ENCODE data around the gene PDE7B.

The PDE7B gene

GRCh38 chr6:136033416-136033815 lies 181.9 kb downstream of the PDE7B start:
- Histone ChIP-seq H3K18ac (ENCODE audit: low read length) (no peak overlapping the region), H2BK120ac (ENCODE audit: low read depth, low read length) (no peak overlapping the region), H3K27ac (ENCODE audit: low read depth, low read length) (no peak overlapping the region), H4K8ac (ENCODE audit: low read depth, low read length) (no peak overlapping the region), H3K27me3 (ENCODE audit: insufficient read depth, low read length, poor library complexity) (no peaks in the 10 kb centered on the region), H3K4ac (ENCODE audit: low read depth, low read length) (no peak overlapping the region), H3K36me3 (ENCODE audit: control insufficient read depth, insufficient read depth, low read length) (no peaks in the 10 kb centered on the region), H3K79me1 (ENCODE audit: low read length) (no peaks in the 10 kb centered on the region), H3K9ac (ENCODE audit: low read length) (no peak overlapping the region), H3K4me3 (ENCODE audit: low read length) (no peak overlapping the region), H3K23ac (ENCODE audit: low read length) (no peak overlapping the region), H2BK5ac (ENCODE audit: low read length) (no peak overlapping the region), H3K56ac (ENCODE audit: low read length) (no peak overlapping the region), H2AK5ac (ENCODE audit: low read length) (no peak overlapping the region), H4K5ac (ENCODE audit: low read length) (no peak overlapping the region), H3K79me2 (ENCODE audit: control insufficient read depth, insufficient read depth, low read length) (no peaks in the 10 kb centered on the region), H3K4me1 (ENCODE audit: control insufficient read depth, low read depth, low read length) (peaks cover 2% of the 10 kb centered on the region), H2BK15ac (replicated peaks; ENCODE audit: low read depth) (no peak overlapping the region), H3K4me2 (ENCODE audit: low read length) (no peak overlapping the region)
- WGBS (ENCODE audit: extremely low coverage, insufficient coverage, low lambda C conversion rate) = no CpG with 5 or more reads among the region's 4 CpGs
- no peak for DNase-seq

- DNase-seq = no peak
- WGBS (ENCODE audit: extremely low coverage, insufficient coverage, low lambda C conversion rate) = no CpG with 5 or more reads among the region's 2 CpGs
- H4K5ac ChIP-seq (ENCODE audit: low read length) = no peak overlapping the region
- no peak overlapping the region for H3K4ac ChIP-seq (ENCODE audit: low read depth, low read length)
- H2BK120ac ChIP-seq (ENCODE audit: low read depth, low read length) = no peak overlapping the region
- H3K79me2 ChIP-seq (ENCODE audit: control insufficient read depth, insufficient read depth, low read length) = no peaks in the 10 kb centered on the region
- H3K36me3 ChIP-seq (ENCODE audit: control insufficient read depth, insufficient read depth, low read length) = no peaks in the 10 kb centered on the region
- H2BK15ac ChIP-seq (replicated peaks; ENCODE audit: low read depth) = no peak overlapping the region
- H3K9ac ChIP-seq (ENCODE audit: low read length) = no peak overlapping the region
- H3K23ac ChIP-seq (ENCODE audit: low read length) = no peak overlapping the region
- no peak overlapping the region for H3K4me3 ChIP-seq (ENCODE audit: low read length)
- H3K18ac ChIP-seq (ENCODE audit: low read length) = no peak overlapping the region
- no peaks in the 10 kb centered on the region for H3K79me1 ChIP-seq (ENCODE audit: low read length)
- no peak overlapping the region for H3K56ac ChIP-seq (ENCODE audit: low read length)
- H3K27ac ChIP-seq (ENCODE audit: low read depth, low read length) = no peak overlapping the region
- no peak overlapping the region for H3K4me2 ChIP-seq (ENCODE audit: low read length)
- H4K8ac ChIP-seq (ENCODE audit: low read depth, low read length) = no peak overlapping the region
- no peak overlapping the region for H2AK5ac ChIP-seq (ENCODE audit: low read length)
- H3K27me3 ChIP-seq (ENCODE audit: insufficient read depth, low read length, poor library complexity) = no peaks in the 10 kb centered on the region
- H3K4me1 ChIP-seq (ENCODE audit: control insufficient read depth, low read depth, low read length) = peaks cover 2% of the 10 kb centered on the region
- H2BK5ac ChIP-seq (ENCODE audit: low read length) = no peak overlapping the region
These were observed 182.9 kb downstream of the PDE7B start for GRCh38 chr6:136034422-136034821.

GRCh38 chr6:136035378-136036070 lies 184.0 kb downstream of the PDE7B start:
- Histone ChIP-seq H3K36me3 (ENCODE audit: control insufficient read depth, insufficient read depth, low read length) (no peaks in the 10 kb centered on the region), H3K23ac (ENCODE audit: low read length) (no peak overlapping the region), H3K56ac (ENCODE audit: low read length) (no peak overlapping the region), H2BK5ac (ENCODE audit: low read length) (no peak overlapping the region), H3K27me3 (ENCODE audit: insufficient read depth, low read length, poor library complexity) (no peaks in the 10 kb centered on the region), H3K4me2 (ENCODE audit: low read length) (no peak overlapping the region), H2BK120ac (ENCODE audit: low read depth, low read length) (no peak overlapping the region), H4K8ac (ENCODE audit: low read depth, low read length) (no peak overlapping the region), H4K5ac (ENCODE audit: low read length) (no peak overlapping the region), H3K9ac (ENCODE audit: low read length) (no peak overlapping the region), H3K18ac (ENCODE audit: low read length) (no peak overlapping the region), H2AK5ac (ENCODE audit: low read length) (no peak overlapping the region), H3K4me3 (ENCODE audit: low read length) (no peak overlapping the region), H3K4me1 (ENCODE audit: control insufficient read depth, low read depth, low read length) (peaks cover 2% of the 10 kb centered on the region), H3K79me2 (ENCODE audit: control insufficient read depth, insufficient read depth, low read length) (no peaks in the 10 kb centered on the region), H2BK15ac (replicated peaks; ENCODE audit: low read depth) (no peak overlapping the region), H3K4ac (ENCODE audit: low read depth, low read length) (no peak overlapping the region), H3K79me1 (ENCODE audit: low read length) (no peaks in the 10 kb centered on the region), H3K27ac (ENCODE audit: low read depth, low read length) (no peak overlapping the region)
- WGBS (ENCODE audit: extremely low coverage, insufficient coverage, low lambda C conversion rate) = no CpG with 5 or more reads among the region's 4 CpGs
- no peak for DNase-seq

- Histone ChIP-seq H3K27ac (ENCODE audit: low read depth, low read length) (no peak overlapping the region), H3K4me3 (ENCODE audit: low read length) (no peak overlapping the region)
These were observed 184.5 kb downstream of the PDE7B start for GRCh38 chr6:136036071-136036380.

GRCh38 chr6:136036601-136037000 lies 185.1 kb downstream of the PDE7B start:
- H3K4me3 ChIP-seq (ENCODE audit: low read length) = no peak overlapping the region
- H4K8ac ChIP-seq (ENCODE audit: low read depth, low read length) = no peak overlapping the region
- H2BK120ac ChIP-seq (ENCODE audit: low read depth, low read length) = no peak overlapping the region

More at GRCh38 chr6:136036071-136036380, 184.5 kb downstream of the PDE7B start:
- H3K79me1 ChIP-seq (ENCODE audit: low read length) = no peaks in the 10 kb centered on the region
- no peaks in the 10 kb centered on the region for H3K79me2 ChIP-seq (ENCODE audit: control insufficient read depth, insufficient read depth, low read length)
- no peak overlapping the region for H2BK5ac ChIP-seq (ENCODE audit: low read length)
- DNase-seq = no peak
- no peak overlapping the region for H3K4me2 ChIP-seq (ENCODE audit: low read length)
- H3K56ac ChIP-seq (ENCODE audit: low read length) = no peak overlapping the region
- H3K18ac ChIP-seq (ENCODE audit: low read length) = no peak overlapping the region
- no peak overlapping the region for H2BK120ac ChIP-seq (ENCODE audit: low read depth, low read length)
- no peak overlapping the region for H2BK15ac ChIP-seq (replicated peaks; ENCODE audit: low read depth)
- no peaks in the 10 kb centered on the region for H3K36me3 ChIP-seq (ENCODE audit: control insufficient read depth, insufficient read depth, low read length)
- H4K5ac ChIP-seq (ENCODE audit: low read length) = no peak overlapping the region
- no peak overlapping the region for H3K9ac ChIP-seq (ENCODE audit: low read length)
- no peaks in the 10 kb centered on the region for H3K27me3 ChIP-seq (ENCODE audit: insufficient read depth, low read length, poor library complexity)
- H3K4ac ChIP-seq (ENCODE audit: low read depth, low read length) = no peak overlapping the region
- no peak overlapping the region for H4K8ac ChIP-seq (ENCODE audit: low read depth, low read length)
- H3K4me1 ChIP-seq (ENCODE audit: control insufficient read depth, low read depth, low read length) = peaks cover 2% of the 10 kb centered on the region
- H3K23ac ChIP-seq (ENCODE audit: low read length) = no peak overlapping the region
- WGBS (ENCODE audit: extremely low coverage, insufficient coverage, low lambda C conversion rate) = no CpG with 5 or more reads among the region's 2 CpGs
- H2AK5ac ChIP-seq (ENCODE audit: low read length) = no peak overlapping the region

GRCh38 chr6:136037242-136037875 lies 185.9 kb downstream of the PDE7B start:
- Histone ChIP-seq H2BK5ac (ENCODE audit: low read length) (no peak overlapping the region), H3K36me3 (ENCODE audit: control insufficient read depth, insufficient read depth, low read length) (no peaks in the 10 kb centered on the region), H2BK120ac (ENCODE audit: low read depth, low read length) (no peak overlapping the region), H4K5ac (ENCODE audit: low read length) (no peak overlapping the region), H3K79me1 (ENCODE audit: low read length) (no peaks in the 10 kb centered on the region), H3K4ac (ENCODE audit: low read depth, low read length) (no peak overlapping the region), H3K79me2 (ENCODE audit: control insufficient read depth, insufficient read depth, low read length) (no peaks in the 10 kb centered on the region), H3K56ac (ENCODE audit: low read length) (no peak overlapping the region), H3K4me3 (ENCODE audit: low read length) (no peak overlapping the region), H3K9ac (ENCODE audit: low read length) (no peak overlapping the region), H3K18ac (ENCODE audit: low read length) (no peak overlapping the region), H4K8ac (ENCODE audit: low read depth, low read length) (no peak overlapping the region), H2AK5ac (ENCODE audit: low read length) (no peak overlapping the region), H2BK15ac (replicated peaks; ENCODE audit: low read depth) (no peak overlapping the region), H3K4me2 (ENCODE audit: low read length) (no peak overlapping the region), H3K27ac (ENCODE audit: low read depth, low read length) (no peak overlapping the region), H3K23ac (ENCODE audit: low read length) (no peak overlapping the region), H3K27me3 (ENCODE audit: insufficient read depth, low read length, poor library complexity) (no peaks in the 10 kb centered on the region), H3K4me1 (ENCODE audit: control insufficient read depth, low read depth, low read length) (peaks cover 2% of the 10 kb centered on the region)
- WGBS (ENCODE audit: extremely low coverage, insufficient coverage, low lambda C conversion rate) = no CpG with 5 or more reads among the region's 8 CpGs
- DNase-seq = no peak

More at GRCh38 chr6:136036601-136037000, 185.1 kb downstream of the PDE7B start:
- Histone ChIP-seq H3K23ac (ENCODE audit: low read length) (no peak overlapping the region), H2AK5ac (ENCODE audit: low read length) (no peak overlapping the region), H3K4me1 (ENCODE audit: control insufficient read depth, low read depth, low read length) (peaks cover 2% of the 10 kb centered on the region), H3K79me1 (ENCODE audit: low read length) (no peaks in the 10 kb centered on the region), H3K27me3 (ENCODE audit: insufficient read depth, low read length, poor library complexity) (no peaks in the 10 kb centered on the region), H2BK15ac (replicated peaks; ENCODE audit: low read depth) (no peak overlapping the region), H3K36me3 (ENCODE audit: control insufficient read depth, insufficient read depth, low read length) (no peaks in the 10 kb centered on the region), H3K4me2 (ENCODE audit: low read length) (no peak overlapping the region), H3K56ac (ENCODE audit: low read length) (no peak overlapping the region), H3K4ac (ENCODE audit: low read depth, low read length) (no peak overlapping the region), H2BK5ac (ENCODE audit: low read length) (no peak overlapping the region), H4K5ac (ENCODE audit: low read length) (no peak overlapping the region), H3K27ac (ENCODE audit: low read depth, low read length) (no peak overlapping the region), H3K79me2 (ENCODE audit: control insufficient read depth, insufficient read depth, low read length) (no peaks in the 10 kb centered on the region), H3K9ac (ENCODE audit: low read length) (no peak overlapping the region), H3K18ac (ENCODE audit: low read length) (no peak overlapping the region)
- no CpG with 5 or more reads among the region's 4 CpGs for WGBS (ENCODE audit: extremely low coverage, insufficient coverage, low lambda C conversion rate)
- no peak for DNase-seq
